Measurements from ENCODE around the gene SLC28A2.
"Not testable (repeated sequence)": the region's sequence is repeated elsewhere in the genome, so short reads cannot be mapped to it uniquely, and the experiment has no call there.

SLC28A2 gene

DNA sequence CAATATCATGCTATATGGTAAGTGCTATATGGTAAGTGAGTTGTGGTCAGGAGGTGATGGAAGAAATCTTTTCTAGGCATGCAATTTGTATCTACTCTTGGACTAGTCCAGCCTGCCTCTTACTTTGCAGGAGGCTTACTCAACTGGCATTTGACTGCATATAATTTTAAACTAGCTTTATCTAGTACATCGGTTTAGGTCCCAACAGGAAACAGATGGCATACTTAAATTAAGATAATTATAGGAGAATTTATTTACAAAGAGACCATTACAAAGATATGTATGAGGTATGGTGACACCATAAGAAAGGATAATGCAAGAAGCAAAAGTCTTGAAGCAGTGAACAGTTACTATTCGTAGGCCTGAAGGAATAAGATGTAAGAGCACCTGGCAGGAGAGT lies 7.8 kb downstream of the SLC28A2 start:
- no peak for DNase-seq
- intact Hi-C loops (cut with DNase I) = no loop called here

DNA sequence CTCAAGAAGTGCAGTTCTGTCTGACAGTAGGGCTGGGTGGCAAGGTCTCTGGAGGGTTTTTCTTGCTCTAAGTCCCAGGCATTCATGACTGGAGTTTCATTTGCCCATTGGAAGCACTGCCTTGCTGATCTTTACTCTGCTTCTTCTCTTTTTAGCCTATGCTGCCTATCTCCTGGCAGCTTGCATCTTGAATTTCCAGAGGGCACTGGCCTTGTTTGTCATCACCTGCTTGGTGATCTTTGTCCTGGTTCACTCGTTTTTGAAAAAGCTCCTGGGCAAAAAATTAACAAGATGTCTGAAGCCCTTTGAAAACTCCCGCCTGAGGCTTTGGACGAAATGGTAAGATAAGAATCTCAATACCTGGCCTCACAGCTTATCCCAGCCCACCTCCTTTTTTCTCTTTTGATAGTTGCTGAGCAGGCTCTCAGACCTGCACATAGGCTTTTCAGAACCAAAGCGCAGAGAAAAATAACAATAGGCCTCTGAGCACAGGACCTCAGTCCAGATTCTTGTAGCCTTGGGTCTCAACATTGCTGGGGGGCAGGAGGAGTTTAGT lies 10.9 kb downstream of the SLC28A2 start:
- intact Hi-C loops (cut with DNase I) = no loop called here
- DNase-seq = no peak

DNA sequence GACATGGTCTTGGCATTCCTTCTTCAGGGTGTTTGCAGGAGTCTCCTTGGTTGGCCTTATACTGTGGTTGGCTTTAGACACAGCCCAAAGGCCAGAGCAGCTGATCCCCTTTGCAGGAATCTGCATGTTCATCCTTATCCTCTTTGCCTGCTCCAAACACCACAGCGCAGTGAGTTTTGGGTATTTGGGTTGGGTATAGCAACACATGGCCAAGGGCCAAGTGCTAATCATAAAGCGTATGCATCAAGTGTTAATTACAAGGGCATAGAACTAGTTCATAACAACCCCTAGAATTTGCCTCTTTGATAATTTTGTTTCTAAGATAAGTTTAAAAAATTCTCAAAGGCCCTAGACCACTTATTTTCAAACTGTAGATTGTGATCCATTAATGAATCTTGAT lies 11.8 kb downstream of the SLC28A2 start:
- intact Hi-C loops (cut with DNase I) = no loop called here
- no peak for DNase-seq

DNA sequence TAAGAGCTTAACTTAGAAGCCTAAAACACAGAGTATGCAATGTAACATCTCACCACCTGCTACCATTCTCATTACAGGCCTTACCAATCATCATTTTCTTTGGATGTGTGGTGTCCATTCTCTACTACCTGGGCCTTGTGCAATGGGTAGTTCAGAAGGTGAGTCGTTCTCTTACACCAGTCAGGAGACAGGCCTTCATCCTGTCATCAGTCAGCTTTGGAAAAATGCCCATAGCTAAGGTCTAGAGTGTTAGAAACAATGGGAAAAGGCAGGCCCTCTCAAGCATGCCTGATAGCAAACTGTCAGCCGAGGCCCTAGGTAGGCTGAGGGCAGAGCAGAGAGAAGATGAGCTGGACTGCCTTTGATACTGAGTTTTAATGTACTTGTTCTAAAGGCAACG lies 13.5 kb downstream of the SLC28A2 start:
- DNase-seq = no peak

DNA sequence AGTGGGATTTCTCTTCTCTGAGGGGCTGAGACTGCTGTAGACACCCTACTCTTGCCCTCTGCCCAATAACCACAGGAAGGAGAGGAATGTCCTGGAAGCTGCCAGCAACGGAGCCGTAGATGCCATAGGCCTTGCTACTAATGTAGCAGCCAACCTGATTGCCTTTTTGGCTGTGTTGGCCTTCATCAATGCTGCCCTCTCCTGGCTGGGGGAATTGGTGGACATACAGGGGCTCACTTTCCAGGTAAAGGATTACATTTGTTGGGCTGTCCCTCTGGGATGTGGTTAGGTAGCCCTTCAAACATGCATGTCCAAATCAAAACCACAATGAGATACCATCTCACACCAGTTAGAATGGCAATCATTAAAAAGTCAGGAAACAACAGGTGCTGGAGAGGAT lies 16.1 kb downstream of the SLC28A2 start:
- intact Hi-C loops (cut with DNase I) = no loop called here
- no peak for DNase-seq

More for the DNA sequence above, 13.5 kb downstream of the SLC28A2 start:
- intact Hi-C loops (cut with DNase I) = no loop called here

DNA sequence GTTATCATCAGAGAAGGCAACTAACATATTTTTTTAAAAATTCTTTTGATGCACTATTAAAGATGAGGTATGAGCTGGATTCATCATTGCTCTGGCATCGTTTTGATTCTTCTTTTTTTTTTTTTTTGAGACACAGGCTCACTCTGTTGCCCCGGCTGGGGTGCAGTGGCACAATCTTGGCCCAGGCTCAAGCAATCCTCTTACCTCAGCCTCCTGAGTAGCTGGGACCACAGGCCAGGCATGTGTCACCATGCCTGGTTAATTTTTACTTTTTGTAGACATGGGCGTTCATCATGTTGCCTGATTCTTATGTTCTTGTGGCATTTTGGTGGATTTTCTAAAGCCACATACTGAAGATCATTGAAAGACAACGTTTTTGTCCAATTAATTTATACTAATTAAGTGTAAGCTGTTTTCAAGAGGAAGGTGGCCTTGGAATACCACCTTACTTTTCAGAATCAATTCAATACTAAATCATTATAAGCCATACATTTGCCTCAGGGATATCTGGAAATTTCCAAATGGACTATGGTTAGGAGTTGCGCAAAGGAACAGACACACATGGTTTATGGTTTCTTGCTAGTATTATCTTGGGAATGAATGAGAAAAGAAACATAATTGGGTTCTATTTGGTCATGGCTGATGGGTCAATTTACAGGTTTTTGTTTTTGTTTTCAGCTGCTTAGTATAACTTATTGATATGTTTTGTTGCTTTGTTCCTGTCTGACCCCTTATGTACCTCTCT lies 22.8 kb downstream of the SLC28A2 start:
- DNase-seq = no peak
- intact Hi-C loops (cut with DNase I) = no loop called here

DNA sequence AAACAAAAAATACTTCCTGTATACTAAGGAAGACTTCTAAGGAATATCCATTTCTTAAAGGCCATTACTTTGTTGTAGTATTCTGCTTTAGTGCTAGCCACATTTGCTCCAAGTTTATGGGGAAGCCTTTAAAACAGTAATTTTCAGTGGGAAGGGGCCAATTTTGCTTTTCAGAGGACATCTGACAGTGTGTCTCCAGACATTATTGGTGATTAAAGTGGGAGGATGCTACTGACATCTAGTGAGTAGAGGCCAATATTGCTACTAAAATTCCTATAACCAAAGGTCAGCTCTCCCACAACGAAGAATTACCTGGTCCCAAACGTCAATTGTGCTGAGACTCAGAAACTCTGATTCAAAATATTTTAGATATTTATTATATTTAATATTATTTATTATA lies 24.8 kb downstream of the SLC28A2 start:
- intact Hi-C loops (cut with DNase I) = no loop called here
- DNase-seq = no peak

DNA sequence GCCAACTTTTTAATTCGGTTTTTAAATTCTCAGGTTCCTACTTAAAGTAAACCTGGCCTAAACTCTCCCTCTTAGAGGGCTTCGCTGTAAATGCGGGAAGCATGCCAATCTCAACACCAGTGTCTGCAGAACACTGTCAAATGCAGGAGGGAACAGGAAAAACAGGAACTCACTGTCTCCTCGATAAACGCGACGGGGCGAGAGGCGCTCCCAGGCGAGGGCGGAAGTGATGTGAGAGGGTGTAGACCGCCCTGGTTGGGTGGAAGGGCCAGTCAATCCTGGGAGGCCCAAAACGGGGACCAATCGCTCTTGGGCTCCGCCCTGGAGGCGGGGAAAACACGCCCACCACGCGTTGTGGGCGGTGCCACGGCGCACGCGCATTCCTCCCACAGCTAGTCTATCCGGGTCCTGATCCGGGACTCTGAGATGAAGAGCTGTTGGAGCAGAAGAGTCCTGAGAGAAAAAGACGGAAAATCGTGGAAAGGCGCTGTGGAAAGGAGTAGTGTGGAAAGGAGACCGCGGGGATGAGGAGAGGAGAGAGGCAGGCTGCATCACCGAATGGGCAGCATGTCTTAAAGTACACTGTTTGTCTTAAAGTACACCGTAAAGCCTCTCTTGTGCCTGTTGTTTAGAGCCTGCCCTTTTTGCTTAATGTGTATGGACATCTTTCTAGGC lies 27.1 kb downstream of the SLC28A2 start:
- DNase-seq = peak; percentile 97 to 100 (median 99)
- intact Hi-C loops (cut with DNase I) = no loop called here

DNA sequence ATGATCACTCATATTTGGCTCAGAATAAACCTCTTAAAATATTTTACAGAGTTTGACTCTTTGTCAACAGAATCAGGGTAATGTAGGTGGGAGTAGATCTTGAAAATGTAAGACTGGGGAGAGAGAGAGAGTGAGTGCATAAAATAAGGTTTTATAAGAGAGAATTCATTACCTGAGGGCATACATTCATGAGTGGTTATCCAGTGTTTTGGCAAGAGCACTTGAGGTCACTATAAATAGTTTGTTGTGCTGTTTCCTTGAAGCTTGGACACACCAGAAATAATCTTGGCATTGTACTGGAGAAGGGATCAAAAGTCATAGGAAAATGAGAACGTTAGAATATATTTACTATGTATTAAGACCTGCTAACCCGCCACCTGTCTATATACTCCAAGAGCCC lies 33.4 kb downstream of the SLC28A2 start:
- DNase-seq = no peak
- intact Hi-C loops (cut with DNase I) = no loop called here

DNA sequence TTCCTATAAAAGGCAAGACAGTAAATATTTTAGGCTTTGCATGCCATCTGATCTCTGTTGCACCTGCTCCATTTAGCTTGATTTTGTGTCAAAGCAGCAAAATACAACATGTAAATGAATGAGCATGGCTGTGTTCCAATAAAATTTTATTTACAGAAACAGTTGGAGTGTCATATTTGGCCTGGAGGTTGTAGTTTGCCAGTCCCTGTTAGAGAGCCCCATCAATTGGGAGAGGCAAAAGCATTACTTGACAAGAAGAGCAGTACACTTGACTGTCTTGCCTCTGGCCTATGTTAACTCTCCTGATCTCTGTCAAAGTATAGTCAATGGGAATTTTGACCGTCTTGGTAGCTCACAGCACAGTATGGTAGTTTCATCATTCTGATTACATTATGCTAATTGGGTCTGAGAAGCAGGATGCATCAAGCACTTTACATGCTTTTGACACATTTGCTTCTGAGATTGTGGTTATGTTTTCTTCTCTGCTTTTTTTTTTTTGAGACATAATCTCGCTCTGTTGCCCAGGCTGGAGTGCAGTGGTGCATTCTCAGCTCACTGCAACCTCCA lies 35.4 kb downstream of the SLC28A2 start:
- no peak for DNase-seq
- intact Hi-C loops (cut with DNase I) = no loop called here

DNA sequence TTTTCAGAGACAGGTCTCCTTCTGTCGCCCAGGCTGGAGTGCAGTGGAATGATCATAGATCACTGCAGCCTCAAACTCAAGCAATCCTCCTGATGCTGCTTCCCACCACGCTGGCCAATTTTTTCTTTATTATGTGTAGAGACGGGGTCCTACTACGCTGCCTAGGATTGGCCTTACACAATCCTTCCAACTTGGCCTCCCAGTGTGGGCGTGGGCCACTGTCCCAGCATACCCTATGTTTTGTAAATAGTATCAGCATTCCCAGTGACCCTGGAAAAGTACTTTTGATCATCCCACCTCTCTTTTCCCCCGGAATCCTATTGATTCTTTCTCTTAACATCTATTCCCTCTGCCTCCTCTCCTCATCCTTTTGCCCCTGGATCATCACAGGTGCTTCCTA lies 36.9 kb downstream of the SLC28A2 start:
- DNase-seq = no peak
- intact Hi-C loops (cut with DNase I) = no loop called here

DNA sequence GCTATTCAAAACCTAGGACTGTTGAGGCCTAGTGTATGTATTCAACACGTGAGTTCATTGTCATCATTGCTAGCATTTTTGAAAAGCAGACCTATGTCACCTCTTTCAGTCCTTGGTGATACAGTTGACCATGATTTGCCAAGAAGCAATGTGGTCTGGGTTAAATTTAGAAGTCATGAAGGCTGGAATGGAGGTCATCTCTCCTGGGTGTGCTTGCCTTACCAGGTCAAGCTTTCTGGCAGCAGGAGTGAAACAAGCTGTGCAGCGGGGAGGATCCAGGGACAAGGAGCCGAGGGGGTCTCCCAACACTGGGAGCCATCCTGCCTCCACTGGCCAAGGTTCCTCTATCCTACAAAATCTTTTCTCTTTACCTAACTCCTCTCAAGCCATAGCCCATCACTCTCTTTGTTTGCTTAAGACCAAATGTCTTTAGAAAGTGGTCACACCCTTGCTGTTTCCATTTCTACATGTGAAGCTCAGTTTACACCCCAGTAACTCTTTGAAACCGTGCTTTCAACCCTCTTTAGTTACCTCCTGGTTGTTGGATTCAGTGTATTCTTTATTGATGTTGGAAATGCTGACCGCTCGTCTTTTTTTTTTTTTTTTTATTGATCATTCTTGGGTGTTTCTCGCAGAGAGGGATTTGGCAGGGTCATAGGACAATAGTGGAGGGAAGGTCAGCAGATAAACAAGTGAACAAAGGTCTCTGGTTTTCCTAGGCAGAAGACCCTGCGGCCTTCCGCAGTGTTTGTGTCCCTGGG lies 40.0 kb downstream of the SLC28A2 start:
- DNase-seq = no peak
- intact Hi-C loops (cut with DNase I) = no loop called here

DNA sequence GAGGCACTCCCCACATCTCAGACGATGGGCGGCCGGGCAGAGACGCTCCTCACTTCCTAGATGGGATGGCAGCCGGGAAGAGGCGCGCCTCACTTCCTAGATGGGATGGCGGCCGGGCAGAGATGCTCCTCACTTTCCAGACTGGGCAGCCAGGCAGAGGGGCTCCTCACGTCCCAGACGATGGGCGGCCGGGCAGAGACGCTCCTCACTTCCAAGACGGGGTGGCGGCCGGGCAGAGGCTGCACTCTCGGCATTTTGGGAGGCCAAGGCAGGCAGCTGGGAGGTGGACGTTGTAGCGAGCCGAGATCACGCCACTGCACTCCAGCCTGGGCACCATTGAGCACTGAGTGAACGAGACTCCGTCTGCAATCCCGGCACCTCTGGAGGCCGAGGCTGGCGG lies 41.3 kb downstream of the SLC28A2 start:
- intact Hi-C loops (cut with DNase I); DNase-seq: not testable (repeated sequence)

DNA sequence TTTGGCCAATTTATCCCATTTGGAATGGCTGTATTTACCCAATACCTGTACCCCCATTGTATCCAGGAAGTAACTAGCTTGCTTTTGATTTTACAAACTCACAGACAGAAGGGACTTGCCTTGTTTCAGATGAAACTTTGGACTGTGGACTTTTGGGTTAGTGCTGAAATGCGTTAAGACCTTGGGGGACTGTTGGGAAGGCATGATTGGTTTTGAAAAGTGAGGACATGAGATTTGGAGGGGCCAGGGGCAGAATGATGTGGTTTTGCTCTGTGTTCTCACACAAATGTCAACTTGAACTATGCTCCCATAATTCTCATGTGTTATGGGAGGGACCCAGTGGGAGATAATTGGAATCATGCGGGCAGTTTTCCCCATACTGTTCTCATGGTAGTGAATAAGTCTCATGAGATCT lies 46.9 kb downstream of the SLC28A2 start:
- intact Hi-C loops (cut with DNase I); DNase-seq: not testable (repeated sequence)

DNA sequence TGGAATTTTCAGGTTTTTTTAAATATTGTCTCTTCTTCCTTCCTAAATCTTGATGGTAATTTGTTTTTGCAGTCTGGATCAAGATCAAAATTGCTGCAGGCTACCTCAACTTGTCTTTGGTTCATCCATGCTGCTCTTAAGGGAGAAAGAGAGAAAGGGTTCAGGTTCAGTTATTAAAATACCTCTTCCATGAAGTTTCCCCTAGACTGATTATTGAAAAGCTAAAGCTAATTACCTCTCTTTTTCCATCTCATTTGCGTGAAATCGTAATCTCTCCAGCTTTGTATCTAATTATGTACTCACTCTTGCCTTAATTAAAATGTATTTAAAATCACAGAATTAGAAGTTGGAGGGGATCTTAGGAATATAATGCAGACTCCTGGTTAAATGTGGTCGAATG lies 52.7 kb downstream of the SLC28A2 start:
- DNase-seq = no peak
- intact Hi-C loops (cut with DNase I) = loop anchor here (5.0 kb wide), 1 partner anchor 153 kb away; no protein-coding TSS in a partner anchor

DNA sequence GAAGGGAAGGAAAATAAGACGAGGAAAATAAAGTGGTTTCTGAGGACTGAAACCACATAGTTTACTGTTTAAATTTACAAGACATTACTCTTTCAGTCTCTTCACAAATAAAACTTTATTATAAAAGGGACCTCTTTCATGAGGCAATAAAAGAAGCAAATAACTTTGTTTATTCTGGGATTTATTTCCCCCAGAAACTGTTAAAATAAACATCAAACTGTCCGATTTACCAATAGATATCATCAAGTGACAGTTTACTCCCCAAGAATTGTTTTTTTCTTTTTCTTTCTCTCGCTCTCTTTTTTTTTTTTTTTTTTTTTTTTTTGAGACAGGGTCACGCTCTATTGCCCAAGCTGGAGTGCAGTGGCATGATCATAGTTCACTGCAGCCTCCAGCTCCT lies 54.1 kb downstream of the SLC28A2 start:
- intact Hi-C loops (cut with DNase I) = loop anchor here (5.0 kb wide), 1 partner anchor 151 kb away; no protein-coding TSS in a partner anchor
- no peak for DNase-seq

DNA sequence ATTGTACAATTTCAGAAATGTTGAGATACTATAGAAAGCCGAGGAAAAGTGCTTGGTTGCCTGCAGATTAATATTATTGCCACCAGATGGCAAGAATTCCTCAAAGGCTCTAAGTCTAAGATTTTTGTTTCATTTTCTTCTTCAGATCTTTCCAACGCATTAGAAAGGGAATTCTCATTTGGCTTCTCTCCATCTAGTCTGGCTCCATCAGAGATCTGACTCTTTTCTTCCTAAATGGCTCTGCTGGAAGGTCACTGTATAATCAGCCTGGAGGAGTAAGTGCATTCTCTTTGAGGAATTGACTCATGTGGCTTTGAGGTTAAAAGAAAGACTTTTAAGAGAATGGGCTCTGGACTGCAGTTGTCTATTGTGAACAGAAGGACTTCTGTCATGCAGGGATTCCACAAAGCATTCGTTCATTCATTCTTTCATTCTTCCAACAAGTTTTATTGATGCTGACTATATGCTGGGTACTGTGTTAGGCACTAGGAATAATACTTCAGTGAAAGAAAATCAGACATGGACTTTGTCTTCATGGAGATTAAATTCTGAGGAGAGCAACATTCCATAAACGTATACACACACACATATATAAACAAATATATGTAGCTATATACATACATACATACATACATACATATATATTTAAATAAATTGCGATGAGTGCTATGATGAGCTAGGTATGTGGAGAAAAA lies 55.3 kb downstream of the SLC28A2 start:
- no peak for DNase-seq
- intact Hi-C loops (cut with DNase I) = loop anchor here (1.0 to 5.0 kb wide), 2 partner anchors 93 to 150 kb away; no protein-coding TSS in a partner anchor

DNA sequence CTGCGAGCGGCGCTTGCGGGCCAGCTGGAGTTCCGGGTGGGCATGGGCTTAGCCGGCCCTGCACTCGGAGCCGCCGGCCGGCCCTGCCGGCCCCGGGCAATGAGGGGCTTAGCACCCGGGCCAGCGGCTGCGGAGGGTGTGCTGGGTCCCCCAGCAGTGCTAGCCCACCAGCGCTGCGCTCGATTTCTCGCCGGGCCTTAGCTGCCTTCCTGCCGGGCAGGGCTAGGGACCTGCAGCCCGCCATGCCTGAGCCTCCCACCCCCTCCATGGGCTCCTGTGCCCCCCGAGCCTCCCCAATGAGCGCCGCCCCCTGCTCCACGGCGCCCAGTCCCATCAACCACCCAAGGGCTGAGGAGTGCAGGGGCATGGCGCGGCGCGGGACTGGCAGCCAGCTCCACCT lies 62.1 kb downstream of the SLC28A2 start:
- intact Hi-C loops (cut with DNase I) = not testable (repeated sequence)
- DNase-seq = peak in 1 of 10 donors; percentile 55

DNA sequence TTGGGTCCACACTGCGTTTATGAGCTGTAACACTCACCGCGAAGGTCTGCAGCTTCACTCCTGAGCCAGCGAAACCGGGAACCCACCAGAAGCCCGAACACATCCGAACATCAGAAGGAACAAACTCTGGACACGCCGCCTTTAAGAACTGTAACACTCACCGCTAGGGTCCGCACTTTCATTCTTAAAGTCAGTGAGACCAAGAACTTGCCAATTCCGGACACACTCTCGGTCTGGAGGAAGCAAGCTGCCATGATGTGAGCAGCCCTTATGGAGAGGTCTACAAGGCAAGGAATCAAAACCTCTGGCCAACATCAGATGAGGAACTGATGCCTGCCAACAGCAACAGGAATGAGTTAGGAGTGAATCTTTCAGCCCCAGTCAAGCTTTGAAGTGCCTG lies 62.9 kb downstream of the SLC28A2 start:
- DNase-seq = no peak
- intact Hi-C loops (cut with DNase I) = no loop called here

Data from posterior cingulate gyrus (tissue), 11 donors.